Nucleus accumbens (tissue), 56 donors: ENCODE results near the gene DRD2.

Experiments used
- DNase-seq, 56 donors: peaks; one replicate each; lab custom pipeline; 2025; lab: John Stamatoyannopoulos, UW

The DRD2 gene

GRCh38 chr11:113377681-113378412 lies 97.4 kb downstream of the DRD2 start:
- peak in 1 of 56 donors; percentile 17 for DNase-seq

DNA sequence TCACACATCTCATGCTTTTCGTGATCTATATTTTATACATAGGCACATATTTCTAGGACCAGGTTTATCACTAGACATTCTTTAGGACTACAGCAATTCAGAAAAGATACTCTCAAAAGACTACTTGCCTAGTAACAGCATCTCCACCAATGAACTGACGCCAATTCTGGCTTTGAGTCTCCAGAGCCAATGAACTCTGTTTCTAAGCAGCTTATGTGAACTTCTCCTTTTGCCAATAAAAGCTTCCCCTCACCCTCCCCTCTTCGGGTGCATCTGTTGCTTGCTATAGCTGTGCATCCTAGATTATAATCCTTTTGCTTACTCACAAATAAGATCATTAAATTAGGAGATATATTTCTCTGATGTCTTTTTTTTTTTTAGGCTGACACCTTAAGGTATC lies 99.0 kb downstream of the DRD2 start:
- peak in 4 of 56 donors; percentile 9 to 34 (median 24) for DNase-seq

GRCh38 chr11:113375402-113375801 lies 99.8 kb downstream of the DRD2 start:
- DNase-seq = no peak

DNA sequence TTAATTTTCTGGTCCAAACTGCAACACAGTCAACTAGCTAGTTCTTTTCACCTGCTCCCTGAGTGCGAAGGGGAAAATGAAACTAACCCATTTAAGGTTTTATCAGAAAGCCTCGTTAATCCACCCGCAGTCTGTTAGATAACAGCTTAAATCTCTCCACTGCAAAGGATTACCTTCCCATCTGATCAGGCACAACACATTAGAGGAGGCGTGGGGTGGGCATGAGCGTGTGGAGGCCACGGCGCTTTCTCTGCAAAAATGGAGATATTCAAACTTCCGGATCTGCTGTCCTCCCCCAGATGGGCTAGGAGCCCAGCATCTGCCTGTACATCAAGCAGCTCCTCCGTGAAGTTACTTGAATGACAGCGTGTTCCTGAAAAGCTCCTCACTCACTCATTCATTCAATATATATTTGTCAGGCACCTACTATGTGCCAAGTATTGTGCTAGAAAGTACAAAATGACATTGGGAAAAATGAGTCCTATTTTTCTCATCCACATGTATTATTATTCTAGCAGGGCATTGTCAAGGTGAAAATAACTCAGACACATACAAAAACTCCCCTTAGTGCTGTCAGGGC lies 101.1 kb downstream of the DRD2 start:
- no peak for DNase-seq

GRCh38 chr11:113373306-113373705 lies 101.9 kb downstream of the DRD2 start:
- DNase-seq = no peak

DNA sequence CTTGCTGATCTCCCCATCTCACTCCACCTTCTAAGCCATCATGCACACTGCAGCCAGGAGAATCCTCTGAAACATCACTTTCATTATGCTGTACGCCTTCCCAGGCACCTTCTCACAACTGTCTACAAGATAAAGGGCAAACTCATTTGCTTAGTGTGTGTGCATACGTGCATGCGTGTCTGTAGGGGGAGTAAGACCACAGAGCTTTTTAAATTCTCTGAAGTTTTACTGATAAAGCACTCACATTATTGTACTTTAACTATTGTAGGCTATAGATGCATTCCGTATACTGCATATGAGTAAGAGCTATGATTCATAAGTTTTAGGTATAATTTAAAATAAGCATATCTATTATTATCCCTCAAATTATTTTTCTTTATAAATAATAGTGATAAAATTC lies 102.9 kb downstream of the DRD2 start:
- DNase-seq = no peak

GRCh38 chr11:113370634-113371033 lies 104.6 kb downstream of the DRD2 start:
- DNase-seq = peak in 10 of 56 donors; percentile 1 to 66 (median 18)

- no peak for DNase-seq
These were observed 105.8 kb downstream of the DRD2 start for GRCh38 chr11:113369411-113369810.

DNA sequence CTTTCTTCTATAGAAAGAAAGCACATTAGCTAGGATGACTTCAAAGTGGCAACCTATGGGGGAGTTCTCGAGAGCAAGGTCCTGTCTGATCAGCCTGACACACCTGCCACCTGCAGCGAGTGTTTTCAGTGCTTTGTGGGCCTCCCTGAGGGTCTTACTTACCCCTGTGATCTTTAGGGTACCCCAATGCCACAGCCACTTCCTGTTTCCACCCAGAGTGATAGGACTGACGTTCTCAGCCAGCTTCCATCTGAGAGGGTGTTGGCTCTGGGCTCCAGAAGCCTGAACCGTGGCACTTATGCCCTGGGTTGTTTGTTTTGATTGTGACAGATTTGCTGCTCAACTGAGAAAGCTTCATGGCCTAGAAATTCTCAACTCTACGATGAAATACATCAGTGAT lies 109.3 kb downstream of the DRD2 start:
- no peak for DNase-seq

DNA sequence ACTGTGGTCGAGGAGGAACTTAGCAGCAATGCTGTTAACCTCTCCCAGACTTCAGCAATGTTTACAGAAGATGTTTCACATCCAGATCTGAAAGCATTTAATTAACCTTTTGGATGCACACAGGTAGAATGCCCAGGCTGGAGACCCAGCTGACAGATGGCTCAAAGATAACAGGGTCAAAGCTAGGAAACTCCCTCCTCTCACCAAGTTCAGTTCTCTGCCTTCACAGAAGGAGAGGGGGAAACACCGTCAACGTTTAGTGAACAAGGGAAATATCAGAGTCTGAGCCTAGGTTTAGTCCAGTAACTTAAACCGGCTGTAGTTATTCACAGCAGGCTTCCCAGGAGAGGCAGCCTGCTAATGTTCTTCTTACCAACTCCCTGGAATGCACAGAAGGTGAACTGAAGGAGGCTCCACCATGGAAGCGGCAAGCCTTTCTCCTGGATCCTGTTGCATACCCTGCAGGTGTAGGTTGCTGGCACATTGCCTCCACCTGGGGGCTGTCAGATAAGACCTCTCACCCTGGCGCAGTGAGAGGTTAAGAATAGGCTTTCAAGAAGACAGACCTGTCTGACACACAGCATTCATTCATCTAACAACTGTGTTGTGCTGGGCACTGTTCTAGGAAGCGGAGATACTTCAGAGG lies 111.1 kb downstream of the DRD2 start:
- no peak for DNase-seq

- DNase-seq = peak in 6 of 56 donors; percentile 24 to 41 (median 32)
These were observed 111.8 kb downstream of the DRD2 start for GRCh38 chr11:113363406-113363805.
